OCI-LY3 (cell line): ENCODE results near the gene AGBL4.

Experiments
- H2AFZ ChIP-seq: fragments of 200-600, 300-600 bp; shearing (Covaris generic); 2 replicates; pipeline ENCODE4 v1.6.0; 2014; ENCODE audit warnings: antibody characterized with exemption, low read depth, low read length
- H3K27ac ChIP-seq: fragments of 200-600, 300-600 bp; sonication (generic); 2 replicates; pipeline ENCODE4 v1.5.1; 2014; ENCODE audit warnings: mild to moderate bottlenecking, low read length, moderate library complexity, mixed read lengths
- H3K27me3 ChIP-seq: fragments of 200-600, 300-600 bp; sonication (generic); 2 replicates; pipeline ENCODE4 v1.6.1; 2014; ENCODE audit warnings: low read depth, low read length, mixed read lengths
- H3K36me3 ChIP-seq: fragments of 200-600, 300-600 bp; sonication (generic); replicated peaks from 2 replicates; pipeline ENCODE3; 2014; ENCODE audit warnings: low read depth, low read length, mixed read lengths
- H3K4me1 ChIP-seq: fragments of 300-600, 200-600 bp; sonication (generic); 2 replicates; pipeline ENCODE4 v1.6.1; 2014; ENCODE audit warnings: low read length, mixed read lengths
- H3K4me2 ChIP-seq: fragments of 200-600, 300-600 bp; sonication (generic); 2 replicates; pipeline ENCODE4 v1.6.1; 2014; ENCODE audit warnings: low read length, mixed read lengths
- H3K4me3 ChIP-seq: fragments of 300-600, 200-600 bp; sonication (generic); 2 replicates; pipeline ENCODE4 v1.5.1; 2014; ENCODE audit warnings: antibody characterized with exemption, mild to moderate bottlenecking, low read length, moderate library complexity
- H3K79me2 ChIP-seq: fragments of 300-600, 200-600 bp; shearing (Covaris generic); 2 replicates; pipeline ENCODE4 v1.6.1; 2014; ENCODE audit warnings: mild to moderate bottlenecking, low read length, mixed read lengths
- H3K9ac ChIP-seq: fragments of 300-600, 200-600 bp; shearing (Covaris generic); 2 replicates; pipeline ENCODE4 v1.6.0; 2014; ENCODE audit warnings: mild to moderate bottlenecking, low read length, moderate library complexity
- H3K9me3 ChIP-seq: fragments of 200-600, 300-600 bp; shearing (Covaris generic); 2 replicates; pipeline ENCODE4 v1.6.1; 2014; ENCODE audit warnings: low read length, mixed read lengths; ENCODE audit not compliant: insufficient read depth
- H4K20me1 ChIP-seq: fragments of 200-600, 300-600 bp; sonication (generic); 2 replicates; pipeline ENCODE4 v1.6.1; 2016; ENCODE audit warnings: low read length, mixed read lengths; ENCODE audit not compliant: insufficient read depth
- CTCF ChIP-seq: fragments of 200-600, 300-600 bp; sonication (generic); IDR thresholded peaks from 2 replicates; pipeline ENCODE4 v1.5.1; 2014; ENCODE audit warnings: antibody characterized with exemption, low read length, low read depth
- EZH2phosphoT487 ChIP-seq: fragments of 200-600 bp; shearing (Covaris generic); IDR thresholded peaks from 2 replicates; pipeline ENCODE4 v1.6.1; 2018; ENCODE audit warnings: antibody characterized with exemption, mixed run types, low read depth

Gene AGBL4

GRCh38 chr1:48595613-48596012, 1428.1 kb downstream of the AGBL4 start:
- H3K27ac ChIP-seq = no peak overlapping the region
- H3K4me3 ChIP-seq = no peak overlapping the region
- no peaks in the 10 kb centered on the region for H3K27me3 ChIP-seq
- no peaks in the 10 kb centered on the region for H4K20me1 ChIP-seq
- no peaks in the 10 kb centered on the region for H3K4me1 ChIP-seq
- no peak overlapping the region for H3K4me2 ChIP-seq
- H3K79me2 ChIP-seq = no peaks in the 10 kb centered on the region
- no peaks in the 10 kb centered on the region for H3K36me3 ChIP-seq
- no peak for TF ChIP-seq CTCF
- no peak for TF ChIP-seq EZH2phosphoT487
- H3K9me3 ChIP-seq = no peaks in the 10 kb centered on the region
- no peak overlapping the region for H2AFZ ChIP-seq
- H3K9ac ChIP-seq = no peak overlapping the region

- Histone ChIP-seq H3K27ac (no peak overlapping the region), H3K27me3 (no peaks in the 10 kb centered on the region), H3K4me1 (no peaks in the 10 kb centered on the region), H3K36me3 (no peaks in the 10 kb centered on the region), H3K79me2 (no peaks in the 10 kb centered on the region), H3K9ac (no peak overlapping the region), H4K20me1 (no peaks in the 10 kb centered on the region), H3K4me3 (no peak overlapping the region), H3K9me3 (no peaks in the 10 kb centered on the region), H3K4me2 (no peak overlapping the region), H2AFZ (no peak overlapping the region)
- no peak for TF ChIP-seq CTCF
- TF ChIP-seq EZH2phosphoT487 = no peak
These were observed 1431.4 kb downstream of the AGBL4 start for GRCh38 chr1:48592330-48592729.

DNA sequence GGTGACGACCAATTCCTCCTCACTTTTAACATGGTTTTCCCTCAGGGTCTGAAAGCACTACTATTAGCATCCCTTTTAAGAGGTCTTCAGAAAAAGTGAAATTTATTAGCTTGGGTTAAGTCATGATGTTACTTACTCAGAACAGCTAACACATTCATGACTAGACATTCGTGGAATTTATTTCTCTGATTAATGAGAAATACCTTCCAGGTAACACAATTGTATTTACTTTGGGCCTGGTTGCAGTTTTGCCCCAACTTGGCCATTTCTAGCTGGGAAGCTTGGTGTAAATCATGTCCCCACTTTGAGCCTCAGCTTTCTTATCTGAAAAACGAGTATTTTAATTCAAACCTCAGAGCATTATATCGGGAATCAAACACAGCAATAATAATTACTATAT, 1432.6 kb downstream of the AGBL4 start:
- no peaks in the 10 kb centered on the region for H3K27me3 ChIP-seq

GRCh38 chr1:48588061-48588460, 1435.7 kb downstream of the AGBL4 start:
- TF ChIP-seq EZH2phosphoT487 = no peak
- no peak for TF ChIP-seq CTCF
- no peak overlapping the region for H3K9ac ChIP-seq
- H2AFZ ChIP-seq = no peak overlapping the region
- no peak overlapping the region for H3K4me2 ChIP-seq
- H3K79me2 ChIP-seq = no peaks in the 10 kb centered on the region
- H3K27me3 ChIP-seq = no peaks in the 10 kb centered on the region
- H3K27ac ChIP-seq = no peak overlapping the region
- H3K4me3 ChIP-seq = no peak overlapping the region
- H4K20me1 ChIP-seq = no peaks in the 10 kb centered on the region
- no peaks in the 10 kb centered on the region for H3K9me3 ChIP-seq
- no peaks in the 10 kb centered on the region for H3K4me1 ChIP-seq
- no peaks in the 10 kb centered on the region for H3K36me3 ChIP-seq

More for the DNA sequence above, 1432.6 kb downstream of the AGBL4 start:
- no peak overlapping the region for H3K9ac ChIP-seq
- H3K9me3 ChIP-seq = no peaks in the 10 kb centered on the region
- no peaks in the 10 kb centered on the region for H3K79me2 ChIP-seq
- H3K4me2 ChIP-seq = no peak overlapping the region
- H2AFZ ChIP-seq = no peak overlapping the region
- H3K4me3 ChIP-seq = no peak overlapping the region
- H3K4me1 ChIP-seq = no peaks in the 10 kb centered on the region
- TF ChIP-seq EZH2phosphoT487 = no peak
- TF ChIP-seq CTCF = no peak
- H4K20me1 ChIP-seq = no peaks in the 10 kb centered on the region
- no peaks in the 10 kb centered on the region for H3K36me3 ChIP-seq
- no peak overlapping the region for H3K27ac ChIP-seq
